ENCODE results near the gene RUNX1. TPM values are rescaled to one million over a fixed set of nuclear protein-coding genes. Genes with fewer than 3 reads are reported as not detected.
"Not testable (repeated sequence)": the region's sequence is repeated elsewhere in the genome, so short reads cannot be mapped to it uniquely, and the experiment has no call there.

Gene RUNX1
- total RNA-seq, 2 donors from 2014 or later: 4.9 to 12.5 TPM

- no peaks in the 10 kb centered on the region for H3K9me3 ChIP-seq
- peak in 2 of 4 donors; percentile 22 to 54 for DNase-seq
- intact Hi-C loops (cut with DNase I): no loop called here
Observed at GRCh38 chr21:34996304-34997101, 52.6 kb downstream of the RUNX1 start.

GRCh38 chr21:34995979-34996303 is 53.2 kb downstream of the RUNX1 start:
- no peak for TF ChIP-seq POLR2A (IDR thresholded peaks at IDR 0.05)
- TF ChIP-seq, protein P1, sequence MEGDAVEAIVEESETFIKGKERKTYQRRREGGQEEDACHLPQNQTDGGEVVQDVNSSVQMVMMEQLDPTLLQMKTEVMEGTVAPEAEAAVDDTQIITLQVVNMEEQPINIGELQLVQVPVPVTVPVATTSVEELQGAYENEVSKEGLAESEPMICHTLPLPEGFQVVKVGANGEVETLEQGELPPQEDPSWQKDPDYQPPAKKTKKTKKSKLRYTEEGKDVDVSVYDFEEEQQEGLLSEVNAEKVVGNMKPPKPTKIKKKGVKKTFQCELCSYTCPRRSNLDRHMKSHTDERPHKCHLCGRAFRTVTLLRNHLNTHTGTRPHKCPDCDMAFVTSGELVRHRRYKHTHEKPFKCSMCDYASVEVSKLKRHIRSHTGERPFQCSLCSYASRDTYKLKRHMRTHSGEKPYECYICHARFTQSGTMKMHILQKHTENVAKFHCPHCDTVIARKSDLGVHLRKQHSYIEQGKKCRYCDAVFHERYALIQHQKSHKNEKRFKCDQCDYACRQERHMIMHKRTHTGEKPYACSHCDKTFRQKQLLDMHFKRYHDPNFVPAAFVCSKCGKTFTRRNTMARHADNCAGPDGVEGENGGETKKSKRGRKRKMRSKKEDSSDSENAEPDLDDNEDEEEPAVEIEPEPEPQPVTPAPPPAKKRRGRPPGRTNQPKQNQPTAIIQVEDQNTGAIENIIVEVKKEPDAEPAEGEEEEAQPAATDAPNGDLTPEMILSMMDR (IDR thresholded peaks at IDR 0.05): no peak
- no peaks in the 10 kb centered on the region for H3K27me3 ChIP-seq
- H3K4me1 ChIP-seq: no peaks in the 10 kb centered on the region
- no peak overlapping the region for H3K4me3 ChIP-seq
- intact Hi-C loops (cut with DNase I): no loop called here
- 85 to 94% methylated on average over 1 of the region's 1 CpG for WGBS, 2 donors
- no peak overlapping the region for H3K27ac ChIP-seq
- DNase-seq (no peak), ATAC-seq (no peak)
- no peaks in the 10 kb centered on the region for H3K36me3 ChIP-seq (replicated peaks in 1 of 2; ENCODE audit: insufficient read depth in 1 of 2, low read depth in 2 of 2)
- no peaks in the 10 kb centered on the region for H3K9me3 ChIP-seq

More at GRCh38 chr21:34996304-34997101, 52.6 kb downstream of the RUNX1 start:
- H3K4me1 ChIP-seq: no peaks in the 10 kb centered on the region
- no peak overlapping the region for H3K4me3 ChIP-seq
- WGBS, 2 donors: 71 to 74% methylated on average over 8 of the region's 8 CpGs
- no peak overlapping the region for H3K27ac ChIP-seq
- H3K36me3 ChIP-seq (replicated peaks in 1 of 2; ENCODE audit: insufficient read depth in 1 of 2, low read depth in 2 of 2): no peaks in the 10 kb centered on the region
- no peaks in the 10 kb centered on the region for H3K27me3 ChIP-seq
- TF ChIP-seq, protein P1 (IDR thresholded peaks at IDR 0.05): no peak
- no peak for TF ChIP-seq POLR2A (IDR thresholded peaks at IDR 0.05)
- peak; percentile 68 for ATAC-seq

- intact Hi-C loops (cut with DNase I): no loop called here
- no peaks in the 10 kb centered on the region for H3K27me3 ChIP-seq
- TF ChIP-seq, protein P1 (IDR thresholded peaks at IDR 0.05): no peak
- no peak for TF ChIP-seq POLR2A (IDR thresholded peaks at IDR 0.05)
- no peaks in the 10 kb centered on the region for H3K4me1 ChIP-seq
- DNase-seq (peak in 1 of 4 donors; percentile 21), ATAC-seq (no peak)
- no peaks in the 10 kb centered on the region for H3K36me3 ChIP-seq (replicated peaks in 1 of 2; ENCODE audit: insufficient read depth in 1 of 2, low read depth in 2 of 2)
- WGBS, 2 donors: 70 to 78% methylated on average over 11 to 12 of the region's 12 CpGs
- H3K27ac ChIP-seq: no peak overlapping the region
- no peaks in the 10 kb centered on the region for H3K9me3 ChIP-seq
- no peak overlapping the region for H3K4me3 ChIP-seq
Observed at GRCh38 chr21:34994766-34995631, 54.1 kb downstream of the RUNX1 start.

- H3K27ac ChIP-seq; H3K4me1 ChIP-seq; H3K27me3 ChIP-seq; ATAC-seq; DNase-seq; H3K4me3 ChIP-seq; H3K36me3 ChIP-seq (replicated peaks in 1 of 2; ENCODE audit: insufficient read depth in 1 of 2, low read depth in 2 of 2); H3K9me3 ChIP-seq; intact Hi-C loops (cut with DNase I): not testable (repeated sequence)
- 55 to 70% methylated on average over 3 of the region's 3 CpGs for WGBS, 2 donors
Observed at GRCh38 chr21:34993521-34993921, 55.6 kb downstream of the RUNX1 start.

DNA sequence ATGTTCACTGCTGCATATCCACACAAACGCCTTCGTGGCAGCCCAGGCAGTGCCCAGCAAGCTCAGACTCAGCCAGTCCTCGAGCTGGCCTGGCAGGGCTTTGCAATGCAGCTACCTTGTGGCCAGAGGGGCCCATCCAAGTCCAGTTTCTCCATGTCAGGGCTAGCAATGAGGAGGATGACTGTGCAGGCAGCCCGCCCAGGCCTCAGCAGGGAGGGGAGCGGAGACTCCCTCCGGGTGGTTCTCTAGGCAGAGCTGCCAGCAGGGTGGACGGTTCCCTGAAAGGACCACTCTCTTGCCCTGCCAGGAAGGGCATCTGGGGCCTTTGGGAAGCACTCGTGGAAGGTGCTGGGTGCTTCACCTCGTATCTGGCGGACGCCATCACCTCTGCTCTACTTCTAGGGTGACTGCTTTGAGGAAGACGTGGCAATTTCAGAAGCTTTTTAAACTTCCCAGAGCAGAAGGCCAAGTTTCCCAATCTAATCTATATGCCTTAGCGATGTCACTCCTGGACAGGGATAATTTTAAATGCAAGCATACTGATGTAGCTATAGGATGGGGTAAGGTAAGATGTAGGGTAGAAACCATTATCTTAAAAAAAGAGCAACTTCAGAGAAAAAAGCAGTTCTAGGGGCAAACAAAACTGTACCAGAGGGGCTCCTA is 56.2 kb downstream of the RUNX1 start:
- no peaks in the 10 kb centered on the region for H3K27me3 ChIP-seq
- H3K27ac ChIP-seq: no peak overlapping the region
- TF ChIP-seq, protein P1 (IDR thresholded peaks at IDR 0.05): no peak
- TF ChIP-seq POLR2A (IDR thresholded peaks at IDR 0.05): no peak
- no peaks in the 10 kb centered on the region for H3K36me3 ChIP-seq (replicated peaks in 1 of 2; ENCODE audit: insufficient read depth in 1 of 2, low read depth in 2 of 2)
- DNase-seq (peak in 1 of 4 donors; percentile 24), ATAC-seq (no peak)
- H3K9me3 ChIP-seq: no peaks in the 10 kb centered on the region
- H3K4me3 ChIP-seq: no peak overlapping the region
- 68 to 71% methylated on average over 13 of the region's 13 CpGs for WGBS, 2 donors
- H3K4me1 ChIP-seq: no peaks in the 10 kb centered on the region
- intact Hi-C loops (cut with DNase I): no loop called here
